Left renal pelvis (tissue), 4 donors: Measurements from ENCODE around the gene CHD1. TPM values are rescaled to one million over a fixed set of nuclear protein-coding genes. Genes with fewer than 3 reads are reported as not detected.
A peak's percentile ranks its signal among the peaks of the same experiment; 100 is the strongest.

Source experiments
- DNase-seq, 4 donors: peaks; one replicate each; pipeline ENCODE4 v3.0.0-alpha.2; 2013; ENCODE audit warnings: low read depth in 4 of 4, low spot score in 3 of 4
- polyA plus RNA-seq, 4 donors: library from polyadenylated mRNA; unstranded; fragments of 120-200 nt; gene quantifications; one replicate each; pipeline ENCODE4 v1.2.1, GENCODE V29; 2013; ENCODE audit not compliant: insufficient read length in 4 of 4

CHD1 gene
- polyA plus RNA-seq, 4 donors, result 40.8 to 79.4 (median 70.3) TPM

DNA sequence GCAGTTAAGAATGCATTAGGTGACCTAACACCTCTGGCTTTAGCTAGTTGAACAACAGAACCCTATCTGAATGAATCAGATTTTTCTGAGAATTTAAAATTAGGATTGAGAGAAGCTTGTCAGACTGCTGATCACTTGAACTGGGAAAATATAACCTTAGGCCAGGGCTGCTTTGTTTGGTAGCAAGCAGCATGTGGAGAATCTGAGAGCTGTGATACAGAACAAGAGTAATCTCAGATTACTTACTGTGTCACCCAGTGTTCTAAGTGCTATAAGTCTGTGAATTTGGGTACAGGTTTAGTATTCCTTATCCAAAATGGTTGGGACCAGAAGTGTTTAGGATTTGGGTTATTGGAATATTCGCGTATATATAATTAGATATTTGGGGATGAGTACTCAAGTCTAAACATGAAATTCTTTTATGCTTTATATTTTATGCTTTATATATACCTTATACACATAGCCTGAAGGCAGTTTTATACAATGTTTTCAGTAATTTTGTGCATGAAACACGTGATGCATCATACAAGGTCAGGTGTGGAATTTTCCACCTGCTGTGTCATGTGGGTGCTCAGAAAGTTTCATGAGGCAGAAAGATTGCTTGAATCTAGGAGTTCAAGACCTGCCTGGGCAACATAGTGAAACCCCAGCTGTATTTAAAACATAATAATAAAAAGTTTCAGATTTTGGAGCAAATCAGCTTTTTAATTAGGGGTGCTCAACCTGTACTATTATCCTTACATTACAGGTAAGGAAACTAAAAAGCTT, 8.3 kb upstream of the CHD1 start:
- DNase-seq, result no peak

DNA sequence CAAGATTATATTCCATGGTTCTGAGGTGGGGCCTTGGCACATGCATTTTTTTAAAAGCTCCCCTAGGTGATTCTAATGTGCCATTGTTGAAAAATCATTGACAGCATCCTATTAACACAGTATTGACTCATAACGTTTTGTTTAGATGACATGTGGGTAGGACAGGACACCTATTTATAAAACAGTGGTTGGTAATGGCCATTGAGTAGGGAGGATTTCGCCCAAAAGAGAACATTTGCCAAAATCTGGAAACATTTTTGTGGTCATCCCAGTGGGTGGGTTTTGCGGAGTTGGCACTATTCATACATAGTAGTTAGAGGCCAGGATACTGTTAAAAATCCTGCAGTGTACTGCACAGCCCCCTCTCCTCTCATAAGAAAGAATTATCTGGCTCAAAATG, 6.4 kb upstream of the CHD1 start:
- no peak for DNase-seq

DNA sequence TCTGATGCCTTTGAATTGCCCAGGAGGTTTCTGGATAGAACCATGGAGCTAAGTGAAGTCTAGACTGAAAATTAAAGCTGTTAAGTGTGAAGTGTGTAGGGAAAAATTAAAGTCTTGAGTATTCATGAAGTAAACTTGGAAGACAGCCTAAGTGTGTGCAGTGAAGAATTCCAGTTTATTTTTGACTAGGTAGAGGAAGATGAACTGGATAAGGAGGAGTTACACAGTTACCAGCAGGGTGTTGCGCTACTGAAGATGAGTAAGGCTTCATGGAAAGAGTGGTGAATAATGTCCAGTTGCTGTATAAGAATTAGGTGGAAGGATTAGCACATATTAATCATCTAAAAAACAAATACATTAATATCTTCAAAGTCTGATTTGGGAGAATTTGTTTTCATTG, 5.7 kb upstream of the CHD1 start:
- no peak for DNase-seq

DNA sequence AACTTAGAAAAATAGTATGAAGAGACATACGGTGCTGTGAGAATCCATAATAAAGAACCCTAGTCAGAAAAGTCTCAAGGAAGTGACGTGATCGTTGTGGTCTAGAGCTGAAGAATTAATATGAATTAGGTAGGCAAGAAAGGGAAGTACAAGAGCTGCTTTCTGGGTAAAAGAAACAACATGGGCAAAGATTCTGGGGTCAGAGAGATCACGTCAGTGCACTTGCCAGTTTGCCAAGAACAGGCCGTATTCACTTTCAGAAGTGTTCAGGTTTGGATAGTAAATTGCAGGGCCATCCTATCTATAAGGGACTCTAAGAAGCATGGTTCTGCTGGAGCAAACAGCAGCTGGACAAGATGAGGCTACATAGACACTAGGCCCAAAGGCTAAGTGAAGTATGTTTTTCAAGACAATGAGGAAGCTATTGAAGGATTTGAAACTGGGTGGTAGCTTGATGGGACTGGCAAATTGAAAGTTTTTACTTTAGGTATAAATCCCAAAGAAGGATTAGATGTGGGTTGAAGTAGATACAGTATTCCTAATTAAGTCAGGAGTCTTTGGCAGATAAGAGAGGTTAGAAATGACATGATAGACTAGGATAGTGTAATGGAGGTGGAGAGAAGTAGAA, 4.8 kb upstream of the CHD1 start:
- no peak for DNase-seq

DNA sequence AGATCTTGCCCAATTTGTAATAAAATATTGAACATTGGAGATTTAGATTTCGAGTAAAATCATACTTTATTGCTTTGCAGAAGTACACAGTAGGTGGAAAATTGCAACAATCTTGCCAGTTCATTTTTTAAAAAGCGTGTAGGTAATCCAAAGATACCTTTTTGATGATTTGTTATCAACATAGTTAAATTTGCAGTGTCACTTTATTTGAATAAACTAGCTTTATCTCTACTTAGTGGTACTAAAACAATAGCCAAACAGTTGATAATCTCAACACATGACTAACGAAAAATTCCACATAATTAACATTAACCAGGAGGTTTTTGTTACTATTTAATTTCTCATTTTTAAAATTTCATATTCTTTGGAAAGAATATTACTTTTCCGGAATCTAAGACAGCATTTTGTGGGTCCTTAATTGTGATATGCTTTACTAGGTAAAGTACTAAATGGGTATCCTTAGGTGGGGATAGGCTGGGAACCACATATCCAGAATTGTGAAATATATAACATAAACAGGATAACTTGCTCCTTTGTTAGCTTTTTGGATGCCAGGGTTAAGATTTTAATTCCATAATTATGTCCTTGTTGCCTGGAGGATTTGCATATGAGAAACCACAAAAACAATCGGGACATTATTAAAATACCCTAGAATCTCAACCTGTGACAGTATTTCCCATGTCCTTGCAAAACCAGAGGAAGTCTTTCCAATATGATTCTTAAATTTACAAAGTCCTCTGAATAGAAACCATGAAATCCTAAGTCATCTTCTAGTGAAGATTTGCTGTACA, 2.4 kb upstream of the CHD1 start:
- DNase-seq, result no peak

DNA sequence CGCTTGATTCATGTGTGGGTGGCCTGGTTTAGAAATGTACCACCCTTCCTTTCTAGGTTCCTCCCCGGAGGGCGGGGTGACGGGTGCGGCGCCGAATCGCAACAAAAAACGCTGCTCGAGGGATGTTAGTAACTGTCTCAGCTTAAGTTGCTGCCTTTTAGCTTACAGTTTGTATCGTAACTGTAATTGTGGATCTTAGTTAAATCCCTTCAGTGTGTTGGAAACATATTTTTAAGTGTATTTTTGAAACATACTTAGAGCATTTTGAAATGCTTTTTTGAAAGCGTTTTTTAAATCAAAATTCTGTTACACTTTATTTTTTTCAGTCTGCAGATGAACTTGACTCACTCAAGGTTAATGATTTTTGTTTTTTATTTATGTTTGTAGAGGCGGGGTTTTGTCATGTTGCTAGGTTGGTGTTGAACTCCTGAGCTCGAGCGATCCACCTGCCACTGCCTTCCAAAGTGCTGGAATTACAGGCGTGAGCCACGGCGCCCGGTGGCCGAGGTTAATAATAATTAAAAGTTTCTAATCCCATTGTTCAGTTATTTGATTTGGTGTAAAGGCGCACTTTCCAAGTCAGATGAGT, 997 bp upstream of the CHD1 start:
- peak in 1 of 4 donors; percentile 4 for DNase-seq

DNA sequence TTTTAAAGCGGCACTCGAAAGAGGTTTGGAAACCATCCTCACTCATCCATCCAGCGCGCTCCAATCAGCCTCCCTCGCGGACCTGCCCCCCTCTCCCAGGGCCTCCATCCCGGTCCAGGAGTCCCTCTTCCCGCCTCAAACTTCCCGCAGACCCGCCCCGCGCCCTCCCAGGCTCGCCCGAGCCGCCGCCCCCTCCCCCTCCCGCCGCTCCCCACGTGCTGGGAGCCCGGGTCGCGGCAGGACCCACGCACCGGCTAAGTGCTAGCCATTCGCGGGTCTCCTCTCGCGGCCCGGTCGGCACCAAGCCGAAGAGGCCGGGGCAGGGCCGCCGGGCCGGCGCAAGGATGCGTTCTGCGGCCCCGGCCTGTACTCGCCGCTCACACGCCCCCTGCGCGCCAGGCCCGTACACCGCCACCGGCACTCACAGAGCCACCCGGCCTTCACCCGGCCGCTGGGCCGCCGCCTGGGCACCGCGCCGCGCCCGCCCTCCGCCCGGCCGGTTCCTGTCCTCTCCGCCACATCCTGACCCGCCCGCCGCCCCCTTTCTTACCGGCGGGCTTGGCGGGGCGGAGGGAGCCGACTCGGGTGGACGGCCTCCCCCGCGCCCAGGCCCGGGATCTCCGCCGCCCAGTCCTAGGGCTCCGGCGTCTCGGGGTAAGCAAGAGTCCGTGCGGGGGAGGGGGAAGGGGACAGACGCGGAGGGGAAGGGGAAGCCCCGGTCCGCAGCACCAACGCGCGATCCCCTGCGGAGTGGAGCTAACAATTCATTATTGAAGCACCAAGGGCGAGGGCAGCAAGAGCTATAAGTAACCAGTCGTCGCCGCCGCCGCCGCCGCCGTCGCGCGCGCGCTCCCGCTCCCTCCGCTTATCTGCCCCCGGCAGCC, 576 bp downstream of the CHD1 start:
- peak; percentile 41 to 60 (median 56) for DNase-seq

DNA sequence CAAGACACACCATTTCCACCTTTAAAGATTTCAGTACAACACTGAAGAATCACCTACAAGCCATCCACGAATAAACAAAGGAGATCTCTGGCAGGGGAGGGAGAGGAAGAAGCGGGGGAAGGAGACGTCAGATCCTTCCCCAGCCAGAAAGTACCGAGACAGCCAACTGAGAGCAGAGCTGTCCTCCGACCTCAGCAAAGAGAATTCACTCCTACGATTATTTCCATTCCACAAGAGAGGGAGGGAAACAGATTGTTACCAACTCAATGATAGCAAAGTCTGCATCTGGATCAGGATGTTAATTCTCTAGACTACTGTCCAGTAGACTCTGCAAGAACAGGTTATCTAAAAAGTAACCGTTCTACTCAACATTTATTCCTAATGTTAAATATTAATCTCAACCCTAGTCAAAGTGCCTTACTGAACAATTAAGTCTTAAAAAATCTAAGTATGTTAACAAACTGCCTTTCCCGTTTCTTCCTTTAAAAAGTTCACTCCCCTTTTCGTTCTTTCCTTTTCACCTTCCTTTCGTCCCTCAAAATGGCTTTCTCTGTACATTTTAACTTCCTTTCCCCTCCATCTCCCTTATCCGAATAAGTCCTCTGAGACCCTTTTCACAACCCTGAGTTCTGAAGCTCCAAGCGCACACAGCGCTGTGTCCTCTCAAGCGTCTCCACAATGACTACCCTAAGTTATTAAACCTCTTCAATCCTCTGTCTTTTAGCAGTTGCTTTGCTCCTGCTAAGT, 1.4 kb downstream of the CHD1 start:
- peak in 3 of 4 donors; percentile 44 to 51 (median 47) for DNase-seq

DNA sequence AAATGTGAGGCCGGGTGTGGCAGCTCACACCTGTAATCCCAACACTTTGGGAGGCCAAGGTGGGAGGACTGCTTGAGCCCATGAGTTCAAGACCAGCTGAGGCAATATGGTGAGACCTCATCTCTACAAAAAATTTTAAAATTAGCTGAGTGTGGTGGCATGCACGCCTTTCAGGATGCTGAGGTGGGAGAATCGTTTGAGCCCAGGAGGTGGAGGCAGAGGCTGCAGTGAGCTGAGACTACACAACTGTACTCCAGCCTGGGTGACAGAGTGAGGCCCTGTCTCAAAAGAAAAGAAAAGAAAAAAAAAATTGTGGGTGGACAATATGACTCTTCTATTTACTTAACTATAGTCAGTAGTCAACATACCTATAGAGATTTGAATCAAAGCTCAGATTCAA, 4.8 kb downstream of the CHD1 start:
- DNase-seq, result no peak

DNA sequence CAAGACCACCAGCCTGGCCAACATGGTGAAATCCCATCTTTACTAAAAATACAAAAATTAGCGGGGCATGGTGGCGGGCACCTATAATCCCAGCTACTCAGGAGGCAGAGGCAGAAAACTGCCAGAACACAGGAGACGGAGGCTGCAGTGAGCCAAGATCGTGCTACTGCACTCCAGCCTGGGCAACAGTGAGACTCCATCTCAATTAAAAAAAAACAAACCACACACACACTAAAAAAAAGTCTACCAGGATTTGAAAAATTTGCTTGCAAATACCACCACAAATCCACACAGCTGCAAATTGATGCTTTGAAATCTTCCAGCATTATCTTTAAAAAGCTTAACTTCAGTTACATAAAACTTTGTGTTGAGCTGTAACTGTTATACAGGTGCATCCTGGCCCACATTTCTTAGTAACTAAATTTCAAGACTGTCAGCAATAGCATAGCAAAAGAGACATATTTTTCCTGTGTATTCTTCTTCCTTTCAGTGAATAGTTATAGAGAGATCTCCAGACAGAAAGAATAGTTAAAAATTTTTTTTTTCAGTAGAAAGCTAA, 6.8 kb downstream of the CHD1 start:
- no peak for DNase-seq

DNA sequence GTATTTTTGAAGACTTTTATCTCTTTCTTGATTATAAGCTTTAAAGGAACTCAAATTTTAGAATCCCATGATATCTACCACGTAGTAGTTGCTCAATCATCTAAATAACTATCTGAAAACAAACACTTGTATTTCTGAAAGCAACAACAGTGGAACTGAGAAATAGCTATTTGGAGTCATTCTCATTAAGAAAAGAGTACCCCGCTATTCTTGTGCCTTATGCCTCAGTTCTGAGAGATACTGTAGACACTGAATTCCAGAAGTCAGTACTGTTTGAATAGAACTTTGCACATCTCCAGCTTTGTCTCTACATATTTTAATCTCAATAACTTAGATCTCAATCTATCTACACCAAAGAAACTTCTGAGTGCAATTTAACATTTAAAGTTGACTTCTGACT, 11.4 kb downstream of the CHD1 start:
- DNase-seq, result no peak

DNA sequence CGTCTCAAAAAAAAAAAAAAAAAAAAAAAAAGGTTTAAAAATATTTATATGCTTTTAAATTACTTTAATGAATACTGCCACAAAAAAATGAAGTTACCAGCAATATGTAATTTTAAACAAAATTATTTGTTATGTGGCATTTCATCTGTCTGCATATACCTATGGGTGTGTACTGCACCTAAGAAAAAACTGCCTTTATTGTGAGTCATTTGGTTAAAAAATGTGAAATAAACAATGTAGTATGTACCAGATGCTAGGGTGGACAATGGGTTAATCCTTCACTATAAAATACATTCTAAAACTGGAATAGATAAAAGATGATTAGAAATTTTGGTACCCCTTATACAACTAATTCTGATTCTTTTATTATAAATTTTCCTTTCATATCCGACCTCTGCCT, 12.3 kb downstream of the CHD1 start:
- DNase-seq, result no peak

DNA sequence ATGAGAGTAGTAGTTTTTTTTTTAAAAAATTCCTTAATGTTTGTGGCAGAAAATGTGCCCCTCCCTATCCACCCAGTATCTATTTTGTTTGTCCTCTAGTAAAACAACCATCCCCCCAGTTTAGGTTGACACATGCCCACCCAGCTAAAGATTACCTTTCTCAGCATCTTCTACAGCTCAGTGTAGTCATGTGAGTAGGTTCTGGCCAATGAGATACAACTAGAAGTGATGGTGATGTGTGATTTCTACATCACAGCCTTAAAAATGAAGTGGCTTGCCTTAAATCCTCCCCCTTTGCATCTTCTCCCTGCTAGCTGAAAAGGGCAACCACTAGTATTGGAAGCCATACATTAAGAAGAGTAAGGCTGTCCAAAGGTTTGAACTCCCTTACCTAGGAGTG, 14.9 kb downstream of the CHD1 start:
- DNase-seq, result no peak

DNA sequence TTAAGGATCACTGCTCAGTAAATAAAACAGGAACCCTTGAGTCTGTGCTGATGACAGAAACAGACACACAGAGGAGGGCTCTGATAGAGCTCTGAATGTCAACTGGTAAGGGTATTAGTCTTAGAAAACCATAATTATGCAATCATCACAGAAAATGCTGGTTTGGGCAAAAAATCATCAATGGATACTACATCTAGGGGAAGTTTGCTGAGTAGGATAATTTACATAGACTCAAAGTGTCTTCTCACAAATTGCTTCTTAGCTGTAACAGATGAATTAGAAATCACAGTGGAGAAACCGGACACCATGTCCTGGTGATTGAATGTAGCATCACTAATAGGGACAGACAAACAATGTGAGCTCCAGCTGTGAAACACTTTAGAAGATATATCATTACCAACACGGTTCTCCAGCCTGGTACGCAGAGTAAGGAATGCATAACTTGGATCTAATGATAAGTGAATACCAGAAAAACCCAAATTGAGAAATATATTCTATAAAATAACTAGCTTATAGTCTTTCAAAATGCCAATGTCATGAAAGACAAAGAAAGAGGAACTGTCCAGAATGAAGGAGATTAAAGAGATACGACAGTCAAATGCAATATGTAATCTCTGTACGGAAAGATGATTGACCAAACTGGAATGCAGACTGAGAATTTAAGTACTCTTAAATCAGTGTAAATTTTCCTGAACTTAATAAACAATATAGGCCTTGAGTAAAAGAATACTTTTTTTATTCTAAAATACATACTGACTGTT, 17.3 kb downstream of the CHD1 start:
- no peak for DNase-seq

DNA sequence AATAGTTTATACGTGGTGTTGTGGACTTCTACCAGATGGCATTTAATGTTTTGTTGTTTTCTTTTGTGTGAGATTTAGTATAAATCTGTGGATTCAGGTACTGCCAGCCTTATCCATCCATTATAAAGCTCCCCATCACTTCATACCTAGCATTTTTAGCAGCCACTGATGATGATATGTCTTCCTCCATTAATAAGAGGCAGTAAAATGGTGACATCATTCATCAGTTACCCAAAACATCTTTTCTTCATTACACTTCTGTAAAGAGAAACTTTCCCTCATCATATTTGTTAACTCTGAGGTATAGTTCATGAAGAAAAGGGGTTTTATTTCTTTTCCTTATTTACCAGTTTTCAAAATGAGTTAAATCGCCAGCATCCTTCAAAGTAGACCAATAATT, 19.4 kb downstream of the CHD1 start:
- DNase-seq, result no peak

DNA sequence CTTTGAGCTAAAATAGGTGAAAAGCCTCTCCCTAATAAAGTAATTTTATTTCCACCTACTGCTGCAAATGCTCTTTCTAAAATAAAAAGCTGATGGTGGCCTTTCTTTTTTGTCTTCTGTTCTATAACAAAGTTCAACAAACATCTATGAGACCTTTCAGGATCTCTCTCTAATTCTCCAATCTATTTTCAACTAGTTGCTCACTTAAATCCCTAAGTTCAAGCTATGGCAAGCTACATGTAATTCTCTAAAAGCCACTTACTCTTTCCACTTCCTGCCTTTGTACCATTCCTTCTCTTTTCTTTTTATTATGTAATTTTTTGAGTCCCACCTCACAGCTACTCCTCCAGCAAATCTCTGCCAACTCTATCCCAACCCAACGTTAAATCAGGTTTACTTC, 20.9 kb downstream of the CHD1 start:
- no peak for DNase-seq

DNA sequence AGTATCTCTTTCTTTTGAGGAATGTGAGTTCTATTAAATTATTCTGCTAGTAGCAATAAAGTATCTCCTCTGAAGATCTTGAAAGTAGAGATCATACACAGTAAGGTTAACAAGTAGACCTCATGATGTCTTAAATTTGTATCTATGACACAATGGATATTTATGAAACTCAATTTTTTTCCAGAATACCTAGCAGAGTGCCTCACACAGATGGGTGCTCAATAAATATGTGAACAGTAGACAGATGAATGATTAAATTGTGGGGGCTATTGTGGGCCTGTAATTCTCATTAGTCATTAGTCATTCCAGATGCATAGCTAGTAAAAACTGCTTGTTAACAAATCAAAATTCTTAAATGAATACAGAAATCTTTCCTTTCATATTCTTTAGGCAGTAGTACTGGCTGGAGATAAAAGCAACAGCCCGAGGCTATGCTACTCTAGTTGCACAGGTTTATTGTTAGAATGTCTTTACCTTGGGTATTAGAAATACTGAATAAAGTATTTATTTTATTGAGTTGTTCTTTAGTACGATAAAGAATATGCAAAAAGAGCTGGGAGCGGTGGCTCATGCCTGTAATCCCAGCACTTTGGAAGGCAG, 22.0 kb downstream of the CHD1 start:
- no peak for DNase-seq
